Testis (tissue), 2 donors: Measurements from ENCODE around the gene ATP6V0D1.

Source experiments
- POLR2A ChIP-seq: fragments of 450-650 bp; IDR thresholded peaks from one replicate; pipeline ENCODE4 v1.6.1; 2017; ENCODE audit warnings: antibody characterized with exemption, mild to moderate bottlenecking, moderate library complexity
- TF ChIP-seq, protein P1 (sequence below), 3 experiments: fragments of 450-650 bp in 2 of 3; fragments of 200-600 bp in 1 of 3; sonication (generic) in 1 of 3; IDR thresholded peaks; one replicate each; pipeline ENCODE4 v1.5.1; 2016 to 2019; ENCODE audit warnings: antibody characterized with exemption in 3 of 3, mild to moderate bottlenecking in 2 of 3, moderate library complexity in 1 of 3

- TF ChIP-seq, protein P1, sequence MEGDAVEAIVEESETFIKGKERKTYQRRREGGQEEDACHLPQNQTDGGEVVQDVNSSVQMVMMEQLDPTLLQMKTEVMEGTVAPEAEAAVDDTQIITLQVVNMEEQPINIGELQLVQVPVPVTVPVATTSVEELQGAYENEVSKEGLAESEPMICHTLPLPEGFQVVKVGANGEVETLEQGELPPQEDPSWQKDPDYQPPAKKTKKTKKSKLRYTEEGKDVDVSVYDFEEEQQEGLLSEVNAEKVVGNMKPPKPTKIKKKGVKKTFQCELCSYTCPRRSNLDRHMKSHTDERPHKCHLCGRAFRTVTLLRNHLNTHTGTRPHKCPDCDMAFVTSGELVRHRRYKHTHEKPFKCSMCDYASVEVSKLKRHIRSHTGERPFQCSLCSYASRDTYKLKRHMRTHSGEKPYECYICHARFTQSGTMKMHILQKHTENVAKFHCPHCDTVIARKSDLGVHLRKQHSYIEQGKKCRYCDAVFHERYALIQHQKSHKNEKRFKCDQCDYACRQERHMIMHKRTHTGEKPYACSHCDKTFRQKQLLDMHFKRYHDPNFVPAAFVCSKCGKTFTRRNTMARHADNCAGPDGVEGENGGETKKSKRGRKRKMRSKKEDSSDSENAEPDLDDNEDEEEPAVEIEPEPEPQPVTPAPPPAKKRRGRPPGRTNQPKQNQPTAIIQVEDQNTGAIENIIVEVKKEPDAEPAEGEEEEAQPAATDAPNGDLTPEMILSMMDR (IDR thresholded peaks at IDR 0.05) = no peak
- TF ChIP-seq POLR2A = no peak
Observed at GRCh38 chr16:67459066-67459860, 21.7 kb downstream of the ATP6V0D1 start.
